ENCODE data around the gene METAP2. TPM values are rescaled to one million over a fixed set of nuclear protein-coding genes. Genes with fewer than 3 reads are reported as not detected.

METAP2 gene
- total RNA-seq, 1 experiment from 2014 or later: 127 TPM

GRCh38 chr12:95509300-95509699 is 35.3 kb downstream of the METAP2 start:
- H3K9ac ChIP-seq (ENCODE audit: low read length): no peak overlapping the region
- no TSS peak for BruUV-seq (replicated peaks)
- ChIA-PET RAD21 (ENCODE audit: low non-redundant PET in 1 of 2, low total read pairs in 2 of 2, uncharacterized antibody in 2 of 2, unreplicated experiment in 2 of 2) (no interaction called here), CTCF (no interaction called here), POLR2A (interaction anchor here (0.6 kb wide), 1 partner anchor 26 kb away, joined by 3 read pairs; no protein-coding TSS in a partner anchor)
- peaks cover 48% of the 10 kb centered on the region for H3K79me2 ChIP-seq (ENCODE audit: insufficient read depth, low read length)
- no peak overlapping the region for H3K27ac ChIP-seq (ENCODE audit: low read depth, low read length)
- no peak overlapping the region for H3K4me3 ChIP-seq (replicated peaks in 1 of 2; ENCODE audit: low read depth in 1 of 2, low read length in 2 of 2)
- no peak for DNase-seq (ENCODE audit: low read depth, low spot score)
- no peak for TF ChIP-seq RAD21 (IDR thresholded peaks at IDR 0.05; ENCODE audit: low read depth)
- no peak for TF ChIP-seq EZH2 (IDR thresholded peaks at IDR 0.05)
- TF ChIP-seq ZNF274 (IDR thresholded peaks at IDR 0.05; ENCODE audit: low read depth, low read length): no peak
- no peak for TF ChIP-seq YY1 (IDR thresholded peaks at IDR 0.05; ENCODE audit: extremely low read depth, insufficient replicate concordance, low read depth, low read length)
- no peak for TF ChIP-seq SIN3A (IDR thresholded peaks at IDR 0.05; ENCODE audit: low read depth)
- TF ChIP-seq ZFX (IDR thresholded peaks at IDR 0.05): no peak
- no peak for TF ChIP-seq EGR1 (IDR thresholded peaks at IDR 0.05; ENCODE audit: low read depth)
- TF ChIP-seq POLR2A (IDR thresholded peaks at IDR 0.05; ENCODE audit: borderline replicate concordance, extremely low read depth, insufficient read depth, insufficient read length): no peak
- TF ChIP-seq CTCF (IDR thresholded peaks at IDR 0.05 in 2 of 3, conservative IDR thresholded peaks at IDR 0.05 in 1 of 3; ENCODE audit: borderline replicate concordance in 1 of 3, insufficient read depth in 1 of 3, low read depth in 2 of 3, low read length in 2 of 3): no peak
- TF ChIP-seq JUND (IDR thresholded peaks at IDR 0.05): no peak
- no peak for TF ChIP-seq CBX3 (IDR thresholded peaks at IDR 0.05; ENCODE audit: low read depth)
- 0 out of 2 replicates have a peak, but pooled peaks cover 5% of the 10 kb centered on the region for H4K20me1 ChIP-seq (ENCODE audit: insufficient read depth)
- H3K4me2 ChIP-seq (ENCODE audit: low read length): no peak overlapping the region
- H2AFZ ChIP-seq (ENCODE audit: low read depth, low read length, poor library complexity, severe bottlenecking): no peak overlapping the region
- intact Hi-C loops (cut with micrococcal nuclease): no loop called here
- H3K27me3 ChIP-seq (ENCODE audit: insufficient read depth, low read length): no peaks in the 10 kb centered on the region
- H3K36me3 ChIP-seq (ENCODE audit: control insufficient read depth in 1 of 2, insufficient read depth in 2 of 2, low read length in 2 of 2): peaks cover 42 to 66% of the 10 kb centered on the region in 2 experiments
- no peaks in the 10 kb centered on the region for H3K9me3 ChIP-seq (ENCODE audit: control insufficient read depth in 1 of 2, insufficient read depth in 1 of 2, low read depth in 1 of 2, low read length in 2 of 2)
- ATAC-seq: no peak
- no peaks in the 10 kb centered on the region for H3K4me1 ChIP-seq (ENCODE audit: control insufficient read depth in 1 of 2, insufficient read depth in 2 of 2, low read length in 2 of 2)
- no peaks in the 10 kb centered on the region for H3K9me2 ChIP-seq (ENCODE audit: insufficient read depth)

Data from HCT116 (cell line).